IMR-90 (cell line): ENCODE data around the gene SYNGR3. TPM values are rescaled to one million over a fixed set of nuclear protein-coding genes. Genes with fewer than 3 reads are reported as not detected.

Source experiments
- ATAC-seq: fragments of 200-7000 bp; cut with Tn5 transposase; 2 replicates; pipeline ENCODE4 v1.9.1; 2020; ENCODE audit warnings: low read depth, mild to moderate bottlenecking, moderate library complexity
- BruUV-seq: library from RNA; stranded (reverse); fragments of 400-500 nt; replicated peaks from 2 replicates; lab custom pipeline; 2021; lab: Mats Ljungman, UMichigan
- CTCF ChIA-PET: fragments of 300-600 bp; formaldehyde crosslinking; extraction: SDS; loops from one replicate; lab custom pipeline; 2021; ENCODE audit warnings: antibody characterized with exemption; lab: Yijun Ruan, JAX
- POLR2A ChIA-PET: fragments of 300-600 bp; sonication (Branson Sonifier 250); formaldehyde crosslinking; loops from one replicate; lab custom pipeline; 2022; ENCODE audit warnings: antibody characterized with exemption; ENCODE audit not compliant: unreplicated experiment; lab: Charles Lee
- DNase-seq: peaks from one replicate; pipeline ENCODE4 v3.0.0; 2013
- H2AFZ ChIP-seq: replicated peaks from 2 replicates; pipeline ENCODE3; 2013; ENCODE audit warnings: low read length, mild to moderate bottlenecking; ENCODE audit not compliant: poor library complexity
- H2AK5ac ChIP-seq: 2 replicates; pipeline ENCODE4 v1.6.1; 2013; ENCODE audit warnings: low read depth, low read length, inconsistent platforms
- H2AK9ac ChIP-seq: replicated peaks from 2 replicates; pipeline ENCODE3; 2013; ENCODE audit warnings: mild to moderate bottlenecking, low read depth, low read length, moderate library complexity; ENCODE audit not compliant: poor library complexity
- H2BK120ac ChIP-seq: 2 replicates; pipeline ENCODE4 v1.6.1; 2013; ENCODE audit warnings: low read depth, low read length, inconsistent platforms
- H2BK15ac ChIP-seq: 3 replicates; pipeline ENCODE4 v1.6.1; 2013; ENCODE audit warnings: low read depth, low read length, inconsistent platforms
- H2BK20ac ChIP-seq: 2 replicates; pipeline ENCODE4 v1.6.1; 2013; ENCODE audit warnings: low read depth, mild to moderate bottlenecking, inconsistent platforms, low read length, moderate library complexity
- H2BK5ac ChIP-seq: 2 replicates; pipeline ENCODE4 v1.6.1; 2013; ENCODE audit warnings: mild to moderate bottlenecking, low read depth, low read length, inconsistent platforms; ENCODE audit not compliant: poor library complexity, severe bottlenecking
- H3K14ac ChIP-seq: replicated peaks from 2 replicates; pipeline ENCODE4 v1.6.1; 2013; ENCODE audit warnings: low read depth, low read length, inconsistent platforms
- H3K18ac ChIP-seq: 2 replicates; pipeline ENCODE4 v1.6.1; 2013; ENCODE audit warnings: low read depth, low read length, control low read depth
- H3K23ac ChIP-seq: 2 replicates; pipeline ENCODE4 v1.6.1; 2013; ENCODE audit warnings: low read depth, low read length, inconsistent platforms
- H3K27ac ChIP-seq: 2 replicates; pipeline ENCODE4 v1.5.1; 2013; ENCODE audit warnings: mild to moderate bottlenecking, control low read depth, low read length; ENCODE audit not compliant: insufficient read depth
- H3K27me3 ChIP-seq: 2 replicates; pipeline ENCODE4 v1.6.1; 2013; ENCODE audit warnings: low read length; ENCODE audit not compliant: control insufficient read depth, insufficient read depth
- H3K36me3 ChIP-seq: 2 replicates; pipeline ENCODE4 v1.6.1; 2013; ENCODE audit warnings: low read length, mixed read lengths; ENCODE audit not compliant: control insufficient read depth, insufficient read depth
- H3K4ac ChIP-seq: 2 replicates; pipeline ENCODE4 v1.6.1; 2013; ENCODE audit warnings: low read depth, low read length, inconsistent platforms
- H3K4me1 ChIP-seq: 2 replicates; pipeline ENCODE4 v1.6.1; 2013; ENCODE audit warnings: low read length, mixed read lengths; ENCODE audit not compliant: control insufficient read depth, insufficient read depth
- H3K4me2 ChIP-seq: 2 replicates; pipeline ENCODE4 v1.6.1; 2013; ENCODE audit warnings: low read depth, mild to moderate bottlenecking, control low read depth, low read length, moderate library complexity
- H3K4me3 ChIP-seq: 2 replicates; pipeline ENCODE4 v1.5.1; 2013; ENCODE audit warnings: low read depth, mild to moderate bottlenecking, control low read depth, low read length, moderate library complexity; ENCODE audit not compliant: insufficient read depth
- H3K56ac ChIP-seq: 2 replicates; pipeline ENCODE4 v1.6.1; 2013; ENCODE audit warnings: low read length, inconsistent platforms; ENCODE audit not compliant: insufficient read depth; ENCODE audit errors: extremely low read depth
- H3K79me1 ChIP-seq, 2 experiments: 2 replicates each; pipeline ENCODE4 v1.6.1; 2013; ENCODE audit warnings: low read length in 2 of 2, inconsistent platforms in 1 of 2, low read depth in 1 of 2
- H3K9ac ChIP-seq: 2 replicates; pipeline ENCODE4 v1.6.1; 2013; ENCODE audit warnings: low read depth, low read length, control low read depth
- H3K9me1 ChIP-seq: 2 replicates; pipeline ENCODE4 v1.6.1; 2013; ENCODE audit warnings: low read length, inconsistent platforms; ENCODE audit not compliant: insufficient read depth
- H3K9me3 ChIP-seq: 2 replicates; pipeline ENCODE4 v1.6.1; 2013; ENCODE audit warnings: low read length; ENCODE audit not compliant: control insufficient read depth, insufficient read depth
- H4K20me1 ChIP-seq: 2 replicates; pipeline ENCODE4 v1.6.1; 2013; ENCODE audit warnings: low read length, inconsistent platforms; ENCODE audit not compliant: insufficient read depth
- H4K5ac ChIP-seq: 2 replicates; pipeline ENCODE4 v1.6.1; 2013; ENCODE audit warnings: mild to moderate bottlenecking, low read depth, low read length, control low read depth
- H4K8ac ChIP-seq, 2 experiments: 2 replicates each; pipeline ENCODE4 v1.6.1; 2013; ENCODE audit warnings: low read depth in 2 of 2, low read length in 2 of 2, control low read depth in 1 of 2, inconsistent platforms in 1 of 2
- H4K91ac ChIP-seq: 2 replicates; pipeline ENCODE4 v1.6.1; 2013; ENCODE audit warnings: low read depth, low read length, inconsistent platforms; ENCODE audit not compliant: insufficient read depth
- CHD1 ChIP-seq: IDR thresholded peaks from 2 replicates; pipeline ENCODE4 v1.6.1; 2012; ENCODE audit warnings: low read depth, low read length, improper control_type of control experiment
- CTCF ChIP-seq: conservative IDR thresholded peaks from 2 replicates; pipeline ENCODE4 v1.5.1; 2012; ENCODE audit warnings: mild to moderate bottlenecking, low read depth, low read length, improper control_type of control experiment
- ELK1 ChIP-seq: fragments of 150-350 bp; IDR thresholded peaks from 2 replicates; pipeline ENCODE4 v1.6.1; 2016; ENCODE audit warnings: low read depth, mild to moderate bottlenecking, low read length, moderate library complexity, borderline replicate concordance
- MAFK ChIP-seq: IDR thresholded peaks from 2 replicates; pipeline ENCODE4 v1.6.1; 2012; ENCODE audit warnings: low read depth, low read length, improper control_type of control experiment
- MXI1 ChIP-seq: IDR thresholded peaks from 2 replicates; pipeline ENCODE4 v1.6.1; 2012; ENCODE audit warnings: low read depth, mild to moderate bottlenecking, low read length, moderate library complexity, borderline replicate concordance
- NFE2L2 ChIP-seq: fragments of 150-350 bp; IDR thresholded peaks from 2 replicates; pipeline ENCODE4 v1.6.1; 2016; ENCODE audit warnings: low read depth, mild to moderate bottlenecking, low read length
- POLR2A ChIP-seq: IDR thresholded peaks from 2 replicates; pipeline ENCODE4 v1.6.1; 2012; ENCODE audit warnings: mild to moderate bottlenecking, low read depth, low read length
- SMC3 ChIP-seq: fragments of 150-350 bp; IDR thresholded peaks from 2 replicates; pipeline ENCODE4 v1.6.1; 2016; ENCODE audit warnings: low read depth, mild to moderate bottlenecking, antibody characterized with exemption, low read length, moderate library complexity
- WGBS, 2 experiments: methylation state at CpG; one replicate each; pipeline versions ENCODE4 v1.1.5 to v1.1.7; 2013; ENCODE audit warnings: missing lambda C conversion rate in 2 of 2; ENCODE audit not compliant: insufficient read length in 1 of 2; ENCODE audit errors: extremely low coverage in 2 of 2; 5-methylcytosine and 5-hydroxymethylcytosine counted together
- dilution Hi-C: fragments of 300-500 bp; cut with HindIII; formaldehyde crosslinking; loops from one replicate; pipeline ENCODE4 v1.14.3; 2018; ENCODE audit warnings: low sequenced_read_pairs; ENCODE audit not compliant: unreplicated experiment
- in situ Hi-C: fragments of 300-500 bp; cut with MboI; formaldehyde crosslinking; loops from 3 replicates; pipeline ENCODE4 v1.14.3; 2019; ENCODE audit warnings: low sequenced_read_pairs, inconsistent platforms, mixed read lengths
- intact Hi-C: fragments of 100-400 bp; cut with micrococcal nuclease; formaldehyde crosslinking; loops from 2 replicates; pipeline ENCODE4 v1.10.0; 2022
- polyA plus RNA-seq, 3 experiments: library from polyadenylated mRNA; depleted of rRNA; stranded (reverse); fragments of >200 nt; gene quantifications; 2 replicates each; pipeline ENCODE4 v1.2.3, GENCODE V29; 2012; ENCODE audit warnings: low replicate concordance in 1 of 3
- total RNA-seq: library from RNA; depleted of rRNA; stranded (reverse); fragments of >200 nt; gene quantifications from 2 replicates; pipeline ENCODE4 v1.2.3, GENCODE V29; 2012

SYNGR3 gene
- total and polyA plus RNA-seq, 2 of the 4 experiments (the other 2 are of a cell fraction): 1.8 to 5.8 TPM

- Histone ChIP-seq H2BK120ac (no peak overlapping the region), H3K4me1 (no peaks in the 10 kb centered on the region), H2BK5ac (no peak overlapping the region), H3K18ac (no peak overlapping the region), H4K91ac (no peak overlapping the region), H3K4ac (no peak overlapping the region), H3K27me3 (peaks cover 2% of the 10 kb centered on the region; the same call in 1 of the 2 replicates), H2AK5ac (no peak overlapping the region), H2BK15ac (no peak overlapping the region), H3K4me2 (no peak overlapping the region), H2AFZ (no peak overlapping the region), H3K9ac (no peak overlapping the region), H3K14ac (no peak overlapping the region), H4K20me1 (no peaks in the 10 kb centered on the region), H3K36me3 (no peaks in the 10 kb centered on the region), H4K5ac (no peak overlapping the region), H3K4me3 (no peak overlapping the region), H3K9me3 (no peaks in the 10 kb centered on the region), H3K23ac (no peak overlapping the region), H3K27ac (no peak overlapping the region), H3K56ac (no peak overlapping the region), H2BK20ac (no peak overlapping the region), H2AK9ac (no peak overlapping the region), H4K8ac (no peak overlapping the region), H3K9me1 (no peaks in the 10 kb centered on the region), H3K79me1 (no peaks in the 10 kb centered on the region)
- ChIA-PET CTCF (no interaction called here), POLR2A (no interaction called here)
- intact Hi-C loops: no loop called here
- in situ Hi-C loops: no loop called here
- DNase-seq (no peak), ATAC-seq (no peak)
- no peak for TF ChIP-seq MAFK
- TF ChIP-seq CHD1: no peak
- no peak for TF ChIP-seq CTCF
- no peak for TF ChIP-seq POLR2A
- TF ChIP-seq ELK1: no peak
- no peak for TF ChIP-seq MXI1
- no peak for TF ChIP-seq SMC3
- no peak for TF ChIP-seq NFE2L2
- WGBS, 2 experiments: 85% methylated on average over 6 of the region's 22 CpGs; no CpG with 5 or more reads in 1 of the 2 experiments
- no TSS peak for BruUV-seq
- dilution Hi-C loops: no loop called here
These were observed 36.0 kb upstream of the SYNGR3 start for GRCh38 chr16:1953734-1954133.
